ENCODE measurements around the gene MYO7B.

MYO7B gene

GRCh38 chr2:127655209-127656073, 120.0 kb downstream of the MYO7B start:
- Histone ChIP-seq H3K27me3 (ENCODE audit: insufficient read depth, low read length, poor library complexity) (no peaks in the 10 kb centered on the region), H3K9me3 (ENCODE audit: insufficient read depth, low read length, severe bottlenecking) (no peaks in the 10 kb centered on the region), H2AFZ (ENCODE audit: low read depth, low read length) (no peak overlapping the region), H3K36me3 (ENCODE audit: insufficient read depth, low read length) (no peaks in the 10 kb centered on the region), H3K4me1 (ENCODE audit: insufficient read depth, low read length) (peaks cover 24% of the 10 kb centered on the region), H4K20me1 (ENCODE audit: insufficient read depth, low read length) (no peaks in the 10 kb centered on the region), H3K4me2 (ENCODE audit: insufficient read depth, low read length) (no peak overlapping the region), H3K9ac (ENCODE audit: low read depth, low read length) (no peak overlapping the region), H3K27ac (ENCODE audit: low read length) (no peak overlapping the region), H3K79me2 (ENCODE audit: insufficient read depth, low read length) (no peaks in the 10 kb centered on the region), H3K4me3 (ENCODE audit: low read depth in 1 of 2, low read length in 2 of 2) (no peak overlapping the region)
- DNase-seq (no peak), ATAC-seq (ENCODE audit: insufficient read depth, low read depth) (no peak)
- TF ChIP-seq EZH2 (IDR thresholded peaks at IDR 0.05; ENCODE audit: borderline replicate concordance, low read depth, low read length, severe bottlenecking) = no peak
- TF ChIP-seq, protein P1, sequence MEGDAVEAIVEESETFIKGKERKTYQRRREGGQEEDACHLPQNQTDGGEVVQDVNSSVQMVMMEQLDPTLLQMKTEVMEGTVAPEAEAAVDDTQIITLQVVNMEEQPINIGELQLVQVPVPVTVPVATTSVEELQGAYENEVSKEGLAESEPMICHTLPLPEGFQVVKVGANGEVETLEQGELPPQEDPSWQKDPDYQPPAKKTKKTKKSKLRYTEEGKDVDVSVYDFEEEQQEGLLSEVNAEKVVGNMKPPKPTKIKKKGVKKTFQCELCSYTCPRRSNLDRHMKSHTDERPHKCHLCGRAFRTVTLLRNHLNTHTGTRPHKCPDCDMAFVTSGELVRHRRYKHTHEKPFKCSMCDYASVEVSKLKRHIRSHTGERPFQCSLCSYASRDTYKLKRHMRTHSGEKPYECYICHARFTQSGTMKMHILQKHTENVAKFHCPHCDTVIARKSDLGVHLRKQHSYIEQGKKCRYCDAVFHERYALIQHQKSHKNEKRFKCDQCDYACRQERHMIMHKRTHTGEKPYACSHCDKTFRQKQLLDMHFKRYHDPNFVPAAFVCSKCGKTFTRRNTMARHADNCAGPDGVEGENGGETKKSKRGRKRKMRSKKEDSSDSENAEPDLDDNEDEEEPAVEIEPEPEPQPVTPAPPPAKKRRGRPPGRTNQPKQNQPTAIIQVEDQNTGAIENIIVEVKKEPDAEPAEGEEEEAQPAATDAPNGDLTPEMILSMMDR (IDR thresholded peaks at IDR 0.05; ENCODE audit: borderline replicate concordance, extremely low read depth, low read length, poor library complexity, severe bottlenecking) = no peak

- no peaks in the 10 kb centered on the region for H3K79me2 ChIP-seq (ENCODE audit: insufficient read depth, low read length)
- no peak overlapping the region for H3K9ac ChIP-seq (ENCODE audit: low read depth, low read length)
- no peaks in the 10 kb centered on the region for H4K20me1 ChIP-seq (ENCODE audit: insufficient read depth, low read length)
- TF ChIP-seq, protein P1 (IDR thresholded peaks at IDR 0.05; ENCODE audit: borderline replicate concordance, extremely low read depth, low read length, poor library complexity, severe bottlenecking) = no peak
- H3K4me3 ChIP-seq (ENCODE audit: low read depth in 1 of 2, low read length in 2 of 2) = no peak overlapping the region
- no peak overlapping the region for H3K4me2 ChIP-seq (ENCODE audit: insufficient read depth, low read length)
- no peak for ATAC-seq (ENCODE audit: insufficient read depth, low read depth)
- no peaks in the 10 kb centered on the region for H3K36me3 ChIP-seq (ENCODE audit: insufficient read depth, low read length)
- peaks cover 22% of the 10 kb centered on the region for H3K4me1 ChIP-seq (ENCODE audit: insufficient read depth, low read length)
- H2AFZ ChIP-seq (ENCODE audit: low read depth, low read length) = no peak overlapping the region
- no peak overlapping the region for H3K27ac ChIP-seq (ENCODE audit: low read length)
- no peaks in the 10 kb centered on the region for H3K9me3 ChIP-seq (ENCODE audit: insufficient read depth, low read length, severe bottlenecking)
- no peaks in the 10 kb centered on the region for H3K27me3 ChIP-seq (ENCODE audit: insufficient read depth, low read length, poor library complexity)
- DNase-seq = no peak
Observed at GRCh38 chr2:127656569-127657231, 121.2 kb downstream of the MYO7B start.

DNA sequence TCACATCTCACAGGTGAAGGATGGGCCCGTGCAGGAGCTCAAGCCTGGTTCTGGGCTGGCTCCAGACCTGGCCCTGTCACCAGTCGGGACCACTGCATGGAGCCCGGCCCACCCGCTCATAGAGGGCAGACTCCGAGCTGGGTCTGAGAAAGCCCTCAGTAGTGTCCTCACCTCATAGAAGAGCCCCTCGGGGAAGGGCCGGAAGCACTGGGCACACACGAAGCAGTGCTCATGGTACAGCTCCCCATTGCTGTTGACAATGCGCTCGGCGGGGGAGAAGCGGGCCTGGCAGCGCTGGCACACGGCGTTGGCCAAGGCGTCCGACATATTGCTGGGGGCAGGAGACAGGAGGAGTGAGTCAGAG, 121.7 kb downstream of the MYO7B start:
- no peaks in the 10 kb centered on the region for H3K27me3 ChIP-seq (ENCODE audit: insufficient read depth, low read length, poor library complexity)
- no peaks in the 10 kb centered on the region for H3K79me2 ChIP-seq (ENCODE audit: insufficient read depth, low read length)
- no peaks in the 10 kb centered on the region for H3K9me3 ChIP-seq (ENCODE audit: insufficient read depth, low read length, severe bottlenecking)
- no peak overlapping the region for H2AFZ ChIP-seq (ENCODE audit: low read depth, low read length)
- no peak overlapping the region for H3K27ac ChIP-seq (ENCODE audit: low read length)
- H3K36me3 ChIP-seq (ENCODE audit: insufficient read depth, low read length) = no peaks in the 10 kb centered on the region
- no peaks in the 10 kb centered on the region for H4K20me1 ChIP-seq (ENCODE audit: insufficient read depth, low read length)
- TF ChIP-seq EZH2 (IDR thresholded peaks at IDR 0.05; ENCODE audit: borderline replicate concordance, low read depth, low read length, severe bottlenecking) = no peak
- TF ChIP-seq, protein P1 (IDR thresholded peaks at IDR 0.05; ENCODE audit: borderline replicate concordance, extremely low read depth, low read length, poor library complexity, severe bottlenecking) = no peak
- ATAC-seq (ENCODE audit: insufficient read depth, low read depth) (no peak), DNase-seq (no peak)
- no peak overlapping the region for H3K4me2 ChIP-seq (ENCODE audit: insufficient read depth, low read length)
- no peak overlapping the region for H3K4me3 ChIP-seq (ENCODE audit: low read depth in 1 of 2, low read length in 2 of 2)
- H3K9ac ChIP-seq (ENCODE audit: low read depth, low read length) = no peak overlapping the region
- H3K4me1 ChIP-seq (ENCODE audit: insufficient read depth, low read length) = peaks cover 19% of the 10 kb centered on the region
